Kidney capillary endothelial cell (primary cell): ENCODE data around the gene MSRB2.

Experiments used
- DNase-seq: peaks from one replicate; pipeline ENCODE4 v3.0.0-alpha.2; 2018; ENCODE audit warnings: low spot score

The MSRB2 gene

GRCh38 chr10:23111517-23112286 is 16.3 kb downstream of the MSRB2 start:
- DNase-seq = no peak

- DNase-seq = no peak
Measured at GRCh38 chr10:23114228-23114850, 19.0 kb downstream of the MSRB2 start.

DNA sequence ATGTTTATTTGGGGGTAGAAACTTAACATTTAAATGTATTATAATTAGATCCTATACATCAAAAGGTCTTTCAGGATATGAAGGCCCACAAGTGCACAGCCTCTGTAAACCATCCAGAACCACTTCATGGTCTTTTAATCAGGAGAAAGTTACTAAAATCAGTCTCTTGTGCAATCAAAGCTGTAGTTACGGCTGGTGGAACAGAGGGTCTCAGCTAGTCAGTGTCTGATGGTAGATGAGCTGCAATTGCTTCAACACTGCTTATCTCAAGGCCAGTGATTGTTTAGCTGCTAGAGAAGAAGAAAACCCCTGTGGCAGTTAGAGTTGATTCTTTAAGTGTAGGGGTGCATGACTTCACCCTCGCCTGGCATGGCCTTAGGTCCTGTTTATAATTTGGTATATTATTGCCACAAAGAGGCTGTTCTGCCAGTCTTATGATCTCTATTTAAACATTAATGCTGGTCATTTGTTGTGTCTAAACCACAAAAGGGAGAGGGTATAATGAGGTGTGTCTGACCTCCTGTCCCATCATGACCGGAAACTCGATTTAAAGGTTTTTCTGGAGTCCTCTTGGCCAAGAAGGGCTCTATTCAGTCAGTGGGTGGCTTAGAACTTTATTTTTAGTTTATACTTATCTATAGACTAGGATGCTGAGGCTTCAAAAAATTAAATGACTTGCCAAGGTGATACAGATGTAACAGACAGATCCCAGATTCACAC is 21.3 kb downstream of the MSRB2 start:
- no peak for DNase-seq

GRCh38 chr10:23120001-23120934 is 24.9 kb downstream of the MSRB2 start:
- DNase-seq = no peak

- no peak for DNase-seq
Measured at GRCh38 chr10:23121135-23121534, 25.8 kb downstream of the MSRB2 start.

DNA sequence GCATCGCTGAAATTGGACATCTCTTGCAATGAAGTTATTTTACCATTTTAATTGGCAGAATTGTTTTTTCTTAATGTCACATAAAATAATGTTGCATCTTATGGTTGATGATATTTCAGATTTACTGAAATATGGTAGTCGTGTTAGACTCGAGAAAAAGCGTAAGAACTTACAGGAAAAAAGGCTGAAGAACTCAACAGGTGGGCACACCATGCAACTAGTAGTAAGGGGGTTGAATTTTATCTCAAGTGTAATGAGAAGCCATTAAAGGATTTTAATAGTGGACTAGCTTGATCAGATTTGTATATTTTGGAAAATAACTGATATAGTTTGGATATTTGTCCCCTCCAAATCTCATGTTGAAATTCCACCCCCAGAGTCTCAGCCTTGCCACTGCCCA is 41.1 kb downstream of the MSRB2 start:
- no peak for DNase-seq

- no peak for DNase-seq
Measured at GRCh38 chr10:23139677-23140076, 44.3 kb downstream of the MSRB2 start.

- DNase-seq = no peak
Measured at GRCh38 chr10:23141995-23142394, 46.6 kb downstream of the MSRB2 start.

DNA sequence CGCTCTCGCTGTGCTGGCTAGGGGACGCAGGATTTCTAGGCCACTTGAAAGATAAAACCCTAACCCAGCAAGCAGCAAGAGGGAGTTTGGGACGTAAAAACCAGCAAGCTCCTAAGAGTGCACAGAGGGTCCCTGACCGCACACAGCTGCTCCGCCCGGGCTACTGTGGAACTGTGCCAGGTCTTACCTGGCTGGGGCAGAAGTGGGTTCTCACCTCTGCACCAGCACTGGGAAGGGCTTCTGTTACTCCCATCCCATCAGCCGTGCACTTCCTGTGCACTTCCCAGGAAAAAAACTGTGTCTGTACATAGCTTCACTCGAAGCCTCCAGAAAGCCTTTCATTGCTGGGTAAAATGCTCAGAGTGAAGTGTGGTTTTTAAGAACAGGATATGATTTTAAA is 50.9 kb downstream of the MSRB2 start:
- no peak for DNase-seq

GRCh38 chr10:23147035-23147434 is 51.7 kb downstream of the MSRB2 start:
- no peak for DNase-seq

DNA sequence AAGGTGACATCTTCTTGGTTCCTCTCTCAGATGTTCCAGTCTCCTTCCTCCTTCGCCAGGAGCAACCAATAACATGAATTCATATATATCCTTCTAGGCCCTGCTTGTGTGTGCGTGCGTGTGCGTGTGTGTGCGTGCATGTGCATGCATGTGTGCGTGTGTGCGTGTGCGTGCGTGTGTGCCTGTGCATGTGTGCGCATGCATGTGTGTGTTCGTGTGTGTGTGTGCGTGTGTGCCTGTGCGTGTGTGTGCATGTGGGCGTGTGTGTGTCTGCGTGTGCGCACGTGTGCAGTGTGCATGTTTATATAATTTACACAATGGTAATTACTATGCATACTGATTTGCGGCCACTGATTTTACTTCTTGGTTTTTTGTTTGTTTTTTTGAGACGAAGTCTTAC is 52.8 kb downstream of the MSRB2 start:
- DNase-seq = no peak

- no peak for DNase-seq
Measured at GRCh38 chr10:23150091-23150490, 54.7 kb downstream of the MSRB2 start.

- DNase-seq = no peak
Measured at GRCh38 chr10:23150610-23151009, 55.2 kb downstream of the MSRB2 start.

- DNase-seq = no peak
Measured at GRCh38 chr10:23151071-23151470, 55.7 kb downstream of the MSRB2 start.

DNA sequence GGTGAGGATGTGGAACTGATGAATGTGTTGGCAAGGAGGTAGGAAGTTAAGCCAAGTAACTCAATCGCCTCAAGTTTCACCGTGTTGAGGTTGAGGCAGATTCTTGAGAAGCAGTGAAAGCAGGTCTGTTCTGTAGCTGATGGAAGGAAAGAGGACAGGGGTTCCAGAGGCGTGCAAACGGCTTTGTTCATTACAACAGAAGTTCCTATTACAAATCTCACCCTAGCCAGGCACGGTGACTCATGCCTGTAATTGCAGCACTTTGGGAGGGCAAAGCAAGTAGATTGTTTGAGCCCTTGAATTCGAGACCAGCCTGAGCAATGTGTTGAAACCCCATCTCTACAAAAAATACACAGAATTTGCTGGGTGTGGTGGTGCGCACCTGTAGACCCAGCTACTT is 59.8 kb downstream of the MSRB2 start:
- no peak for DNase-seq

DNA sequence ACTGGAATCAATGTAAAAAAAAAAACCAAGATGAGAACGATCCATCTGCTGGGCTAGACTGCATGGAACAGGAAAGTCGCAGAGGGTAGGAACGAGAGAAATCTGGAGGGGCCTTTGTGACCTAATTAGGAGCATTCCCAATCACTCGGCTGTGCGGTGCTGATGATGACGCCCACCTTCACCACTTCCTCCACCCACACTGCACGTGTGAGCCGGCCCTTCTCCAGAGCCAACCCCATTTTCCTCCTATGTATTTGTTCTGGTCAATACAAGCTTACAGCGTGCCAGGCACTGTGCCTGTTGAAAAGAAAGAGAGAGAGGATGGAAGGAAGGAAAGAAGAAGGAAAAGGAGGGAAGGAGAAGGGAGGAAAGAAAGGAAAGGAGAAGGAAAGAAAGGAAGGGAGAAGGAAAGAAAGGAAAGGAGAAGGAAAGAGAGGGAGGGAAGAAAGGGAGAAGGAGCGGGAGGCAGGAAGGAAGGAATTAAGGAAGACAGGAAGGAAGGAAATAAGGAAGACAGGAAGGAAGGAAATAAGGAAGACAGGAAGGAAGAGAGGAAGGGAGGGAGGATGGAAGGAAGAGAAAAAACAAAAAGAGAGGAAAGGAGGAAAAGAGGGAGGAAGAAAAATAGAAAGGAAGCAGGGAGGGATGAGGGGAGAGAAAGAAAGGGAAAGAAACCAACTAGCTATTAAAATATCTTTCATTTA is 61.2 kb downstream of the MSRB2 start:
- no peak for DNase-seq

DNA sequence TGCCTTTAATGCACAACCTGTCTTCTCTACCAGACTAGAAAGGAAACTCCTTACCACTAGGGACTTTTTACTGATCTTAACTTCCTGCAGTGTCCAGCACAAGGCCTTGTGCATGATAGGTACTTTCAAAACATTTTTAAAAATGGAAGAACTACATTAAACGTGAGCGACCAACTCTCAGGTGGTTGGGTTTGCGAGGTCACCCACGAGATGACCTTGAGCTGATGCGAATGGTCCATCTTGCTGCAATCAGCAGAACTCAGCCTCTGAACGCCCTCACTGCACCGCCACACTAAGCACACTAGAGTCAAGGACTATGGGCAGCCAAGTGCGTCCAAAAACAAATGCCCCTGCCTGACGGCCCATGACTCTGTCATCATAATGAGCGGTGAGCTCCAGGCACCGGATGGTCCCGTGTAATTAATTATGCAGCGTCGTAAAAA is 61.9 kb downstream of the MSRB2 start:
- no peak for DNase-seq

GRCh38 chr10:23157691-23158369 is 62.5 kb downstream of the MSRB2 start:
- DNase-seq = peak; percentile 20

DNA sequence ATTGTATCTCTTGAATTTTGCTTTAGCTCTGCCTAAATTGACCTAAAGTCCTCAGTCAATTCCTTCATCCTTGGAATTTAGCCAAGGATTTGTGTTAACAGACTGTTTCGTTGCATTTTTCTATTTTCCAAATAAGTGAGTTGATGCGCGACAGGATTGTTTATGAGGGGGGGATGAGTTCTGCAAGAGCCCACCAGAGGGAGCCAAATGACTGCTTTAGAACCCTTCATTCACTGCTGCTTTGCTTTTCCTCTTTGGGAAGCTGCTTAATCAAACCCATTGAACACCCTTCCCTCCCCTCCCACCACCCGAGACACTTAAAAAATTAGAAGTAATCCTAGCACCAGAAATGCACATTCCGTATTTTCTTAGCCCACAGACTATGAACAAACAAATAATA is 63.0 kb downstream of the MSRB2 start:
- DNase-seq = peak; percentile 42

- DNase-seq = peak; percentile 33
Measured at GRCh38 chr10:23171232-23171876, 76.0 kb downstream of the MSRB2 start.
